ENCODE data around the gene ASXL3.

ASXL3 gene

DNA sequence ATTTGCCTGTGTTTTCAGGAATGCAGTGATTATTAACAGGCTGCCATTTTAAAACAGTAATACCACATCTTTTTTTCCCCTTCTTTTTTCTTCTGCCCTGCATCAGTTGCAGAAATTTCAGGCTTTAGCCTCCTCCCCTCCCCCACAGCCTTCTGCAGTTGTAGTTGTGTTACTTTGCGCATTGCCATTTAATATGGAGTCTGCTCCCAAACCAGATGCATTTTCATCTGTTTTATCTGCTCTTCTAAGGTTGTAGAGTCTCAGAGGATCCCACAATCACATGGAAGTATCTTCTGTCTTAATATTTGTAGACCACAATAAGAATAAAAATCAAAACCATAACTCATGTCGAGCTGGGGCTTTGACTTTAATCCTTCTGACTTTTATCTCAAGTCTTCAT, 3.8 kb downstream of the ASXL3 start:
- FAIRE-seq, result no peak

DNA sequence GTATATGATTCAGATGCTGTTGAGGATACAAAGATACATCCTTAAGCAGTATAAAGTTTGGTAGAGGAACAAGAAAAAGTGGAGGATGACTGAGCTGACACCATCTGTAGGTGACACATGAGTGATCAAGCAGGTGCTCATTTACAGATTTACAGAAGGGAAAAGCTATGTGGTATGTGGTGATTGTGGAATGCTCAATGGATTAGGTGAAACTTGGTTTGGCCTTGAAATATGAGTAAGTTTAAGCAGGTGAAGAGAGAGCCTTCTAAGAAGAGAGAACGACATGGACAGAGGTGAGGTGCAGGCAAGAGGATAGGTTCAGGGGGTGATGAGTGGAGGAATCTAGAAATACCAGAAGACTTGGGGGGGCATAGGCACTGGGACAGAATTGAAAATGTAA, 5.9 kb downstream of the ASXL3 start:
- no peak for FAIRE-seq
- DNase-seq (ENCODE audit: insufficient read length, low spot score), result no peak

More for the DNA sequence above, 3.8 kb downstream of the ASXL3 start:
- no peak for DNase-seq (ENCODE audit: insufficient read length, low spot score)

DNA sequence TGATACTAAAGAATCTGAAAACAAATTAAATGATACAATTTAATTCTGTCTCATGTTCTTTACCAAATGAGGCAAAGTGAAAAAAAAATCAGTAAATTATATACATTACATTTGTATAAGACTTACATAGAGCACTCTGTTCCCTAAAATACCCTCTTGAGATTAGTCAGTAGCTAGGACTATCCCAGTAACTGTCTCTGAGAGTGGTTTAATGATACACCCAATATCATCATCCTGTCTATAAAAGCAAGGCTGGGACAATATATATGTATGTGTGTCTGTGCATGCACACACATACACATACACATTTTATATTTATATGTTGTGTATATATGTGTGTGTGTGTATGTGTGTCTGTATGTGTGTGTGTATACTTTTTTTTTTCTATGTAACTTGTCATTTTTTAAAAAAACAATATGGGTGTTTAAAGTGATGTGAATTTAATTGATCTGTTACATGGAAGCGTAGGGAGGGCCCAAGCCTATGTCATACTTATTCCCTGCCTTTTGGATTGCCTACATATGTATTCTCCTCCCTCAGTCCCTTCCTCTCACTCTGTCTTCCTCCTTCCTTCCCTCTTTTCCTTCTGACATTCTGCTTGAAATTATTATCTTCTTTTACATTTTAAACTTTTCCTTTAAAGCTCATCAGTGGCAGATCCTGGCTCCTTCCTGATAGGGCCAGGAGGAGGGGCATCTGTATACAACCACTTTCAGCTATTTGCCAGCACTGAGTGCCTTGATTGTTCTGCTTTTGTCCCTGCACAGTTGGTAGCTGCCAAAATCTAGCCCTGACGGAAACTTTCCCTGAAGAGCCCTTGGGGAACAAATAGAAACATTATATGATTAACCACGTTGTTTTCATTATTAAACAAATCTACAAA, 6.8 kb downstream of the ASXL3 start:
- DNase-seq (ENCODE audit: insufficient read length, low spot score) (no peak), FAIRE-seq (no peak)

DNA sequence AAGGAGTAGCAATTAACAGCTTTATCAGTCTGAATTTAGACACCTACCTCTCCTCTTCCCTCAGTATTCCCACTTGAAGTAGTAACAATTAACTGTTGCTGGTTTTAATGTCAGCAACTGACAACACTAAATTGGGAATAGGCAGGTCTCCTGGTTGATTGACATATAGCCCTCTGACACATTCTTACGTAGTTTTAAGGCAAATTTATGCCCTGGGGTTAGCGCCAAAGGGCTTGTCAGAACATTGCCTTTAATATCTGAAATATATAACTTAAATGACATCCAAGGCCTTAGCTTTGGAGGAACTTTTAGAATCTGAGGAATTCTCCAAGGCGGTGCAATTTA, 7.4 kb downstream of the ASXL3 start:
- FAIRE-seq (no peak), DNase-seq (ENCODE audit: insufficient read length, low spot score) (no peak)

DNA sequence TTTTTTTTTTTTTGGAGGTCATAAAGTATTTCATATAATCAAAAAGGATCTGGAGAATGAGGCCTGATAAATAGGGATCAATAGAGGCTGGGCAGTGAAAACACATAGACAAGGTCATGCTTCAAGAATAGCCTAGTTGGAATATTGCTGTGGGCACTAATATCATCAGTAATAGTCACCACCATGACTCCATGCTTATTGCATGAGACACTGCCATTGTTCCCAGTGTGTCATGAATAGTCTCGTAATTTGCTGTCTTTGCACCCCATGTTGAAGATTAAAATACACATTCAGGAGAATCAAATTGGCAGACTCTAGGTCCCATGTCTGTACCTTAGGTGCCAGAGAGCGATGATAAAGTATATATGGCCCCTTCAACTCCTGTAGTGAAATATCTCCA, 10.3 kb downstream of the ASXL3 start:
- FAIRE-seq (no peak), DNase-seq (ENCODE audit: insufficient read length, low spot score) (no peak)

DNA sequence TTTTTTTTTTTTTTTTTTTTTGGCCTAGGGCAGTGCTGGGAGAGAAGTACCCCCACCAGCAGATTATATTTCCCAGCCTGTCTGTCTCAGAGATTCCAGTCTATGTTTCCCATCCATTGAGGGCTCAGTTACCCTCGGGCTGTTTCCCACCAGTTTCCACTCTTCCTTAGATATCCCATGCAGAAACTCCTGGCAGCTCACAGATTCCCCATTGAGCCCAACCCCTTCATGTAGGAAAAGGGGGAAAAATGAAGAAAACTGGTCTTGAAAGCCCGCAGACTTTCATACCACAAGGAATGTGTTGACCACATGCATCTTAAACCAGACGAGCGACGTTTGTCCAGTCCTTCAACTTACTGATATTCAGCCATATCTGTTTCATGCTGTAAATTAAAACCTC, 15.2 kb downstream of the ASXL3 start:
- FAIRE-seq (no peak), DNase-seq (ENCODE audit: insufficient read length, low spot score) (no peak)

DNA sequence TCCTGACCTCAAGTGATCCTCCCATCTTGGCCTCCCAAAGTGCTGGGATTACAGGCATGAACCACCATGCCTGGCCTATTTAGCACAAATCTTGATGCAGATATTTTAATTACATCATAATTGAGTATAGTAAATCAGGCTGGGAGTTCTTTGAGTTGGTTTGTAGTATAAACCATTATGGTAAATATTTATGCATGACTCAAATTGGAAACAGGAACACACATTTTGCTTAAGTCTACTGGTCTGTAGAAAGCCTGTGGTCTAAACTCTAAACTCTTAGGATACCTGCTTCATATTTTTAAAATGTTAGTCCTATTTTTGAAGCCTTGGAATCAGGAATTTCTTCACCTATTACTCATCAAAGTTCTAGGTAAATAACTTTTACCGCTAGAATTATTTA, 16.8 kb downstream of the ASXL3 start:
- DNase-seq (ENCODE audit: insufficient read length, low spot score), result no peak
- FAIRE-seq, result no peak

DNA sequence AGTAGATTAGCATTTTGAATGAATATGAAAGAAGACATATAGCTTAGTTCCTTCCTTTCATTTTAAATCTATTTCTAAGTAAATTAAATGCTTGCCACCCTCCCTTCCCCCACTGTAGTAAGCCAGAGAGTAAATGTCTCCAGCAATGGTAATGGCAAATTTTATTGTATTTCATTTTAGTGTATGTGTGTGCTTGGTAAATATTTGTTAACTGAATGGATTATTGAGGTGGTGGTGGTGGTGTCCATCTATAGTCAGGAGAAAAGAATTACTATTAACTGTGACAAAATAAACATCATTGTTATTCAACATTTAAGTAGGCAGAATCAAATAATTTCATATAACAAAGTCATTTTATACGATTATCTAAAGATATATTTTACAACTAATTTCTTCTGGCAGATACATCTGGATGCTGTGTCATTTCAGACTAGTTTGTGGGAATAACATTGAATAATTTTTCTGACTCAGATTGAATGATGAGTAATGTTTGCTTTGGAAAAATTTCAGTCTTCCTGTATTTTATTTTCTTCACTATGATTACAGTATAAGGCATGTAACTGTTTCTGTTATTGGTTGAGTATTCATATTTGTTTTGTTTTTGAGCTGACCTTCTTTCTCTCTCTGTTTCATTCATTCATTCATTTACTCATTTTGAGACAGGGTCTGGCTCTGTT, 18.3 kb downstream of the ASXL3 start:
- FAIRE-seq, result no peak
- no peak for DNase-seq (ENCODE audit: insufficient read length, low spot score)

DNA sequence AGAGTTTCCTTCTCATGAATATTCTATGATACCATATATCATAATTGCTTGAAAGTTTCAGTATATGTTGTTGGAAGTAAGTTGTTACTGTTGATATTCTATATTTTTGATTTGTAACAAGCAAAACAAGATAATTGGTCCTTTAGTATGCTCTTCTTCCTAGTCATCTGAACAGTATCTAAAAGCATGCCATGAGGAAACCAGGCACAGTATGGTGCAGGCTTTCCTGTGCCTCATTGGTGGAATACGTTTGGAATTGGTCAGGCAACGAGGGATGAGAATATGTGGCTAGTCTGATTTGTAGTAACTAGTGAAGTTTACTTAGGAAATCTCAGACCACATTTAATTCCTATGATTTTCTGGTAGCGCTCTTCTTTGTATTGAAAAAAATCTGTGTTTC, 22.8 kb downstream of the ASXL3 start:
- FAIRE-seq (no peak), DNase-seq (ENCODE audit: insufficient read length, low spot score) (no peak)

DNA sequence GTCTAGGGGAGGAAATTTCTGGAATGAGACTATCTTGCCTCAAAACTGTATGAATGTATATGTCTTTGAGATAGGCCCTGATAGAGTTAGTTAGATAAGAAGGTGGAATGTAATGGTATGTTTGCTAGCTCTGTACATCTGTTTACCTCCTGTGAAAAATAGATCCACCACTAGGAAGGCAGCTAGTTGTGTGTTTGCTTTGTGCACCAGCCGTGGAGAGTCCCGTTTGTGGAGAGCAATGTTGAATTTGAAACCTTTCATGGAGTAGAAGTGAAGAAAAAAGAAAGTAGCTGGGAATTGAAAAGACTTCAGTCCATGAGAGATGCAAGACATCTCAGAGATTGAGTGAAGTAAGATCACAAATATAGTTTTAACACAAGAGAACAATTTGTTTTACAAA, 25.4 kb downstream of the ASXL3 start:
- no peak for DNase-seq (ENCODE audit: insufficient read length, low spot score)
- FAIRE-seq, result no peak

DNA sequence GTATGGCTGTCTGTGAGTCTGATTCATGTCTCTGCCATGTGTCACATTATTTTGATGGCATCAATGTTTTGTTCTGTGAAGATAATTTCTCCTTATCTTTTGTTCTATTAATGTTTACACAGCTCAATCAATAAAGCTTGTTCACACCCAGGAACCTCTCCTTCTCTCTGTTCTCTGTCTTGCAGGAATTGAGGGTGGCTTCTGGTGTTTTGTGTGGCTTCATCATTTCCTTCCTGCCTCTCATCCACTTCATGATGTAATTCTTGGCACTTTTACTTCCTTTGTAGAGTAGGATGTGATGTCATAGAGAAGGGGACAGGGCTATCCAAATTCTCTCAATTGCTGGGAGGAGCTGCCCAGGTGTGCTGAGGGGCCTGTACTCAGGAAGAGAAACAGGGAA, 27.2 kb downstream of the ASXL3 start:
- no peak for DNase-seq (ENCODE audit: insufficient read length, low spot score)
- no peak for FAIRE-seq

DNA sequence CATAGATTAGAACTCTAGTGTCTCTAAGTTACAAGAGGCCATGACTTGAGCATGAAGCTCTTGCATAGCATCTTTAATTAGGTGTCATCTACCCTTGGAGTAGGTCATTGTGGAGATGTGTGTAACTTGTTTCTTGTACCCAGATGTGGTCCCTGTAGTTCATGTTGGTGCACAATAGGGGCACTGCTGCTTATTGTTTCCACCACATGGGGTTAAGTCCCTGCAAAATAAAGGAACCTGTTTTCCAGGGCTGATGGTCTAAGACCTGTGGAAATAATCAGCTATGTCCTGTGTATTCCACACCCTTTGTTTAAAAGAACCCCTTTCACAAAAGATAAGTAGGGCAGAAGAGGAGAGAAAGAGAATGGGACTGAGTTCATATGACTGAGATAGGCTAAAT, 28.6 kb downstream of the ASXL3 start:
- FAIRE-seq, result no peak
- DNase-seq (ENCODE audit: insufficient read length, low spot score), result no peak

DNA sequence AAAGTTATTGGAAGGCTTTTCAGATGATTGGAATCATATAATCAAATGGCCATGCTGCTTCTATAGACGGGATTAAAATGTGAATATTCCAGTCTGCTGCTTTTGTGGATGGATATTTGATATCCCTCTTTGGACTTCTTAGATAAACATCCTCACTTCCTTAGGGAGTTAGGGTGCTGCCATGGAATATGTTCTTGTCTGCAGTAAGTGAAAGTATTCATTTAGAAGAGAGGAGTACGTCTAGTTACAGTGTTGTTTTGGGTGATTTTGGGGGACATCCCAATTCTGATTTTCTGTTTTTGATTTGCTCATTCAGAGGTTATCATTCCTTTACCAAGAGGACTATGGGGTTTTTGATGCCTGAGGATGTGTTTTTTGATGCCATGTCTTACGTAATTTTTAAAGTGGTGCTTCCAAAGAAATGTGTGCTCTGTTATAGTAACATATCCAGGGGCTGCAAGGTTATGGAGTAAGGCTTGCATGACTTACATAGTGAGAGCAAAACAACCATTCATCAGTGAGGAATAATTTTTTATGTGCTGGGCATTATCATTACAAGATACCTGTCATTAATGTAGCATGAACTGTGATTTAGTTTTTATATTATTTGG, 33.6 kb downstream of the ASXL3 start:
- DNase-seq (ENCODE audit: insufficient read length, low spot score) (no peak), FAIRE-seq (no peak)

DNA sequence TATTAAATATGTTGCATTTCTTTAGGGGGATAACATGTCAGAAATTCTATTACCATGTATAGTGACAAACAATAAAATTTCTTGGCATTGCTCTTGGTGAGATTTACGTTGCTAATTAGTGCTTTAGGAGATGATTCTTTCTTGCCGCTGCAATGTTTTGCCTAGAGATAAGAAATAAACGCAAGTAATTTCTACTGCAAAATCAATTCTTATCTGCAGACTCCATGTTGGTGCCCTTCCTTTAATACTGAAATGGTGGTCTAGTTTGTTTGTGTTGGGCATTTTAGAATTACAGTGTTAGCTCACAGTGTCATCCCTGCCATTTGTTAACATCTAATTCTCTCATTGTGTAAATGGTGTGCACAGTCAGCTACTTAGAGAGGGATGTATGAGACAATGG, 34.6 kb downstream of the ASXL3 start:
- DNase-seq (ENCODE audit: insufficient read length, low spot score) (no peak), FAIRE-seq (no peak)

DNA sequence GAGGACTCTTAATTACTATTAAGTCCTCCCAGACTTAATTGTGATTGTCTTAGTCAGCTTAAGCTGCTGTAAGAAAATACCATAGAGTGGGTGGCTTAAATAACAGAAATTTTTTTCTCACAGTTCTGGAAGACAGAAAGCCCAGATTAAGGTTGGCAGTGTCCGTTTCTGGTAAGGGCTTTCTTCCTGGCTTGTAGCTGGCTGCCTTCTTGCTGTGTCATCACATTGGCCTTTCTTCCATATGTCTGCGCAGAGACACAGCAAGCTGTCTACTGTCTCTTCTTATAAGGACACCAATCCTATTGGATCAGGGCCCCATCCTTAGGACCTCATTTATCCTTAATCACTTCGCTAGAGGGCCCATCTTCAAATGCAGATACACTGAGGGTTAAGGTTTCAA, 38.5 kb downstream of the ASXL3 start:
- FAIRE-seq (no peak), DNase-seq (ENCODE audit: insufficient read length, low spot score) (no peak)

DNA sequence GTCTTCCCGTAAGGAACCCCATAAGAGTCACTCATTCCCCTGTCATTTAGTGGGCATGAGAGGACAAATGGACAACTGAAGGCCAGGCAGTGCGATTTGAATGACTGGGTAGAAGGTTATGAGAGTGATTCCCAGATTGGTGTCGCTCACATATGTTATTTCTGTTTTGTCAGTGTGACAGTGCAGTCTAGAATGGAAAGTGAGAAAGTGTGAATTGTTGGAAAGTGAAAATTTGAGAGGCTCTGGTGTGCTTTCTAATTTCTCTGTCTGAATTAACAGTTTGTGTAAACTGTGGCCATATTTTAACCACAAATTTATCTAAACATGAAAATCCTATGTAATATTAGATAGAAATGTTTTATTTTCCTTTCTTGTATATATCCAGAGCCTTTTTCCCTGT, 49.1 kb downstream of the ASXL3 start:
- no peak for DNase-seq (ENCODE audit: insufficient read length, low spot score)
- no peak for FAIRE-seq

DNA sequence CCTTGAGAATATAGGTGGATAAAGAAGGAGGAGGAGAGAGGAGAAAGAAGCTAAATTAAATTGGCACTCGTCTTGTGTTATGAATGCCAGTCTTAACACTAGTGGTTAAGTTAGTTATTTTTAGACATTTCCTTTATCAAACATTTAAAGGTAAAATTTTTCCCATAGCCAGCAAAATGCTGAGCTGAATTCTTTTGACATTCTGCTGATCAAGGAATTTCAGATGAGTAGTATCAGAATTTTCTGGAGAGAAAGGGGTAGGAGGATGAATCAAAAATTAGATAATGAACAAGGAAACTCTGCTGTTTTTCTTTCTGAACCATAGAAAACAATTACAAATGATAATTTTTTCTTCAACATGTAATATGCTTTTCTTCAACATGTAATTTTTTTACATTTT, 52.5 kb downstream of the ASXL3 start:
- DNase-seq (ENCODE audit: insufficient read length, low spot score) (no peak), FAIRE-seq (no peak)

DNA sequence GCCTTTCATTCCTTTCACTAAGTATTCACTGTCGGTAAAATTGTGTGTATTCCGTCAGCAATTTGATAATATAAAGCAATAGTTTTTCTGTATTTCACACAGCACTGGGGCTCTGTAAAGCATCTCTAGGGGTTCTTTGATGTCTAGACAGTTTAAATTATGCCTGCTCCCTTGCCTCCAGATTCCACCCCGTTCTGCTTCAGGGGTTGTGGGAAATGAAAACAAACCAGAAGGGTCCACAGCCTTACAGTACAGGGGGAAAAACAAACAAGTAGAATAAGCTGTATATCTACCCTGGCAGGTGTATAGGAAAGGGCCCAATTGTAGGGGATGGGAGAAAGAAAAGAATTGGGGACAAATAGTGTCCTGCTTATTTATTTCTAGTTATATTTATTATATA, 63.1 kb downstream of the ASXL3 start:
- FAIRE-seq (no peak), DNase-seq (ENCODE audit: insufficient read length, low spot score) (no peak)

DNA sequence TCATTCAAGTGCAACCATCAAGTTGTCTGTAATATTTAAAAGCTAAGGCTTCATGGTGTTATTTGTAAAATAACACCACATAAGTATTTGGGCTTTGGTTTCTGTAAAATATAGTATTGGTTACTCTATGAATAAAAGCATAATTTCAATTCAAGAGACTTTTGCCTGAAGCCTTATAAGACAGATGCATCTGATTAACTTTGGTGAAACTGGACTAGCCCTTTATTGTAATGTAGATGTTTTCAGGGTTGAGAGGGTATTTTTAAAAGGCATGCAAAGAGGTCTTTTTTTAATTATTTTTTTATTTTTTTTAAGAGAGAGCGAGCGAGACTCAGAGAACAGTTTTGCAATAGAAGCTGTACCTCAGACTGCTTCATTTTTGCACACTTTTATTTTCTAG, 66.5 kb downstream of the ASXL3 start:
- DNase-seq (ENCODE audit: insufficient read length, low spot score) (no peak), FAIRE-seq (no peak)

DNA sequence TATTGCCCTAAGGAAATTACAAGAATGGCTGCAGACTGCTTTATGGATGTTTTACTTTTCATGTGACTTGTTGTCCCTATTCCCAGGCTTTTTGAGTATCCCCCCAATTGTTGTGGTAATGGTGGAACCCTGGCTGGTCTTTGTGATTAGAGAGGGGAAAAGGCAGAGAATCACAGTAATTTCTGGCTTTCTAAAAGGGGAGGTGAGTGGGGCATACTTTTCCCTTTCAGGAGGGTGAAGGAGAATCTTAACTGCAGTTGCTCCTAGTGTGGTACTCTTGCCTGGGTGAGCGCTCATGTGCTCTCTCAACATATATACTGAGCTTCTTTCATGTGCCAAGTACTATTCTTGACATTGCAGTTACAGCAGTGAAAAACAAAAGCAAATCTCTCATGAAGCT, 69.3 kb downstream of the ASXL3 start:
- FAIRE-seq, result no peak
- DNase-seq (ENCODE audit: insufficient read length, low spot score), result no peak

DNA sequence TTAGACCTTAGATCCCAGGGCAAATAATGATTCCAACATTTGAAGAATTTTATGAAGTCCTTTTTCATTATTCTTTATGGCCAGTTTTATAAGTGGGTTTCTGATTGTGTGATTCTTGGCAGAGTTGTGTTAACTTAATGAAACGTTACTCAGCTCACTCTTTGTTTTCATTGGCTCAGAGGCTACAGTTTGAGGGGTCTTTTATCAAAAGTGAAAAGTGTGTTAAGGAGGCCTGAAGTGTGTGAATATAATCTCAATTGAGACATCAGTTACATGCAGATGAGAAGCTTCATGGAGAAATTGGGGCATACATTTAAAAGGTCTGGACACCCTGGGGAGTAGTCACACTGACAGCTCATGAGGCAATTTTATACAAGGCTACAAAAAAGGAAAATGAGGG, 74.6 kb downstream of the ASXL3 start:
- FAIRE-seq (no peak), DNase-seq (ENCODE audit: insufficient read length, low spot score) (no peak)

DNA sequence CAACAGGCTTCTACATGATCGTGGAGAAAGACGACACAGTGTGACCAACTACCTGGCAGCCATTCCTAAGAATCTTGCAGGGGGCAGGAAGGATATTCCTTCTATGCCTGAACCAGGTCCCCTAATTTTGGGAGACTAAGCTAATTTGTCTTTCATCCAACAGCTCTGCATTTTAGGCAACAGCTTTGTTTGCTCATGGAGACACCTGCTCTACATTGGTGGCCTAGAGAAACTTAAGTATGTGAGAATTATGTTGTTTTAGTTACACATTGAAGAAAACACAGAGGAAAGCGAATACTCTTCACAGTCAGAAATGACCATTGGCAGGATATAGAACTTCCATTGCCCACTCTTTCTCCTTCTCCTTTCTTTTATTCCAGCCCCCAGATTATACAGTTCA, 75.2 kb downstream of the ASXL3 start:
- DNase-seq (ENCODE audit: insufficient read length, low spot score) (no peak), FAIRE-seq (no peak)
